Measurements from ENCODE around the gene ZNF606. TPM values are rescaled to one million over a fixed set of nuclear protein-coding genes. Genes with fewer than 3 reads are reported as not detected.

The ZNF606 gene
- total RNA-seq, 1 donor, result 13.8 TPM

GRCh38 chr19:58001895-58002369 lies 688 bp downstream of the ZNF606 start:
- TF ChIP-seq CTCF (IDR thresholded peaks at IDR 0.05; ENCODE audit: insufficient read depth, low read depth, low read length), result no peak
- DNase-seq (ENCODE audit: low read depth), result peak; percentile 26
- peak overlapping the region; percentile 94 for H3K4me3 ChIP-seq (ENCODE audit: low read depth, low read length)

- DNase-seq (ENCODE audit: low read depth), result no peak
- no peak overlapping the region for H3K4me3 ChIP-seq (ENCODE audit: low read depth, low read length)
- no peak for TF ChIP-seq CTCF (IDR thresholded peaks at IDR 0.05; ENCODE audit: insufficient read depth, low read depth, low read length)
Measured at GRCh38 chr19:58000677-58001076, 1.9 kb downstream of the ZNF606 start.

- TF ChIP-seq CTCF (IDR thresholded peaks at IDR 0.05; ENCODE audit: insufficient read depth, low read depth, low read length), result no peak
- H3K4me3 ChIP-seq (ENCODE audit: low read depth, low read length), result no peak overlapping the region
- no peak for DNase-seq (ENCODE audit: low read depth)
Measured at GRCh38 chr19:57992841-57993240, 9.8 kb downstream of the ZNF606 start.

GRCh38 chr19:57978586-57979289 lies 23.9 kb downstream of the ZNF606 start:
- no peak overlapping the region for H3K4me3 ChIP-seq (ENCODE audit: low read depth, low read length)
- no peak for DNase-seq (ENCODE audit: low read depth)

GRCh38 chr19:57974434-57974833 lies 28.2 kb downstream of the ZNF606 start, which contains the start of gene C19orf18:
TSS of gene C19orf18 (minus strand) at chr19:57974534. CDS start at chr19:57974432, 102 bp downstream.
- DNase-seq (ENCODE audit: low read depth), result no peak
- TF ChIP-seq CTCF (IDR thresholded peaks at IDR 0.05; ENCODE audit: insufficient read depth, low read depth, low read length), result no peak
- H3K4me3 ChIP-seq (ENCODE audit: low read depth, low read length), result no peak within 1 kb of the TSS

More at GRCh38 chr19:57978586-57979289, 23.9 kb downstream of the ZNF606 start:
- no peak for TF ChIP-seq CTCF (IDR thresholded peaks at IDR 0.05; ENCODE audit: insufficient read depth, low read depth, low read length)

- no peak for DNase-seq (ENCODE audit: low read depth)
- no peak overlapping the region for H3K4me3 ChIP-seq (ENCODE audit: low read depth, low read length)
- TF ChIP-seq CTCF (IDR thresholded peaks at IDR 0.05; ENCODE audit: insufficient read depth, low read depth, low read length), result no peak
Measured at GRCh38 chr19:57964761-57965160, 37.9 kb downstream of the ZNF606 start.
